Right renal pelvis (tissue), 4 donors: ENCODE measurements around the gene CDC14A. TPM values are rescaled to one million over a fixed set of nuclear protein-coding genes. Genes with fewer than 3 reads are reported as not detected.
"Not testable (repeated sequence)": the region's sequence is repeated elsewhere in the genome, so short reads cannot be mapped to it uniquely, and the experiment has no call there.

Source experiments
- DNase-seq, 4 donors: peaks; one replicate each; pipeline ENCODE4 v3.0.0-alpha.2; 2013; ENCODE audit warnings: low read depth in 4 of 4, low spot score in 3 of 4, missing footprints in 1 of 4
- polyA plus RNA-seq, 4 donors: library from polyadenylated mRNA; unstranded; fragments of 120-200 nt; gene quantifications; one replicate each; pipeline ENCODE4 v1.2.1, GENCODE V29; 2013; ENCODE audit not compliant: insufficient read length in 4 of 4

The CDC14A gene
- polyA plus RNA-seq, 4 donors = 29.4 to 34.7 (median 32.5) TPM

DNA sequence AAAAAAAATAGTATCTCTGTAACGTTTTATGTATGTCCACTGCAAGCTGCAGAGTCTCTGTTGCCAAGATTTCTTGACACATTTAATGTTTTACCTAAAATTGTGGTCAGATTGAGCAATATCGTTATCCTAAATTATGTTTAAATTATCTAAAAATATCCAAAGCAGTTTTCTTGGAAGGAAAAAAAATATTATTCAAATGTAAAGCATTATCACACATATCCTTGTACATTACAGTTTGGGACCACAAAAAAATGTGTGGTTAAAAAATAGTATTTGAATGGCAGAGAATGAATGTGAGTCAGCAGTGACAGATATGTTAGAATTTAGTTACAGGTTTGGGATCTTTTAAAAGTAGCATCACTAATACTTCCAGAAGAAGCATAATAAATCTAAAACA lies 21.2 kb upstream of the CDC14A start:
- DNase-seq = not testable (repeated sequence)

DNA sequence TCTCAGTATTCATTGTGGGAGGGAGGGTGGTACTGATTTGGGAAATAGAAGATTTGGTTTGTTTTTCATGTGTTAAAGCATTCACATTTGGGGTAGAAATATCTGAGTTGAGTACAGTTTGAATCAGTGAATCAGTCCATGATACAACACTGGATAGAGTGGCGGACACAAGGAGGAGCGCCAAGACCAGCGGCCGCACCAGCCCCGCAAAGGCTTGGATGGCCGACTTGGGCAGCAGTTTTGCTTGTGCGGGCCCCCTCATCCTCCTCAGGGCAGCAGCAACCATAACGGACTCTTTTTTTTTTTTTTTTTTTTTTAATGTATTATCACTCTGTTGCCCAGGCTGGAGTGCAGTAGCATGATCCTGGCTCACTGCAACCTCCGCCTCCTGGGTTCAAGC lies 20.0 kb upstream of the CDC14A start:
- no peak for DNase-seq

- DNase-seq = no peak
These were observed 16.9 kb upstream of the CDC14A start for GRCh38 chr1:100335436-100335835.

GRCh38 chr1:100337878-100338277 lies 14.4 kb upstream of the CDC14A start:
- not testable (repeated sequence) for DNase-seq

DNA sequence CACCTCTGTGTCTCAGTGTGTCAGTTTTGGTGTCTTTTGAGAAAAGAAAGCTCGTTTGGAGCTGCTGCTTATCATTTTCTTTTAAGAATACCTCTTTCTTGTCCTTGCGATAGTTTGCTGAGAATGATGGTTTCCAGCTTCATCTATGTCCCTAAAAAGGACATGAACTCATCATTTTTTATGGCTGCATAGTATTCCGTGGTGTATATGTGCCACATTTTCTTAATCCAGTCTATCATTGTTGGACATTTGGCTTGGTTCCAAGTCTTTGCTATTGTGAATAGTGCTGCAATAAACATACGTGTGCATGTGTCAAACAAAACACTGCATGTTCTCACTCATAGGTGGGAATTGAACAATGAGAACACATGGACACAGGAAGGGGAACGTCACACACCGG lies 12.6 kb upstream of the CDC14A start:
- DNase-seq = not testable (repeated sequence)

DNA sequence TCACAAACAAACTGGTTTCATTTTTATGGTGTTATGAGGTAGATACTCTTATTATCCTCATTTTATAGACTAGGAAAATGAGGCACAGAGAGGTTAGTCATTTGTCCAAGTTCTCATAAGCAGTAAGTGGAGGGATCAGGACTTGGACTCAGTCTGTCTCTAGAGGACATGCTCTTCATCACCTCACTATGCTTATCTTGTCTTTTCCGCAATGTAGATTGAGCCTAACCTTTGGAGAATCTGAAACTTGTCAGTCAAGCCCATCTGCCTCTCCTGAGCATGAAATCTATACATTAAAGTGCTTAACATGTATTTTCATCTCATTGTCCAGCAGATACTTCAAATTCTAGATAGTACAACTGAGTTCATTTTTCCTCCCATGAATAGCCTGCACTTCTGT lies 11.8 kb upstream of the CDC14A start:
- DNase-seq = no peak

- DNase-seq = no peak
These were observed 10.0 kb upstream of the CDC14A start for GRCh38 chr1:100342348-100342747.

- DNase-seq = no peak
These were observed 8.4 kb upstream of the CDC14A start for GRCh38 chr1:100343897-100344296.

DNA sequence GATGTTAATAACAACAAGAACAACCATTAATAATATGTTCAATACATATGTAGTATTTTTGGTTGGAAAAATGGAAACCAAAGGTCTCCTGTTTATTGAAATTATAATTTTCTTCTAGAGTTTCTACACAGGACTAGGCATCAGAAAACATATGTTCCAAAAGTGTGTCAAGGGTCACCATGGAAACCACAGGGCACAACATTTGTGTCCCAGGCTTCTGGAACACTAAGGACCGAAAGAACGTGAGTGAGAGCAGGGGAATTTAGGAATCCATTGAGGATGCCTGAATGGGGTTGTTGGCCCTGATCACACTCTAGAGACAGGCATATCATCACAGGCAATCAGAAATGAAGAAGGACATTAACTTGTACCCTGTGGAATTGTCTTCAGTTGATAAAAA lies 7.5 kb upstream of the CDC14A start:
- no peak for DNase-seq

DNA sequence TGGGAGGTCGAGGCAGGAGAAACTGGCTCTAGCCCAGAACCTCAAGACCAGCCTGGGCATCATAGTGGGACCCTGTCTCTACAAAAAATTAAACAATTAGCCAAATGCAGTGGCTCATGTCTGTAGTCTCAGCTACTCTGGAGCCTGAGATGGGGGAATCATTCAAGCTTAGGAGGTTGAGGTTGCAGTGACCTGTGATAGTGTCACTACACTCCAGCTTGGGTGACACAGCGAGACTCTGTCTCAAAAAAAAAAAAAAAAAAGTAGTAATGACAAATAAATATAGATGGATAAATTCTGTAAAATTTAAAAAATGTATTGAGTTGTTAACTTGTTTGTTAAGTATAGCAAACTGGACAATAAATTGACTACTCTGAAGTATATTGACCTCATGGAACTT lies 5.9 kb upstream of the CDC14A start:
- DNase-seq = no peak

DNA sequence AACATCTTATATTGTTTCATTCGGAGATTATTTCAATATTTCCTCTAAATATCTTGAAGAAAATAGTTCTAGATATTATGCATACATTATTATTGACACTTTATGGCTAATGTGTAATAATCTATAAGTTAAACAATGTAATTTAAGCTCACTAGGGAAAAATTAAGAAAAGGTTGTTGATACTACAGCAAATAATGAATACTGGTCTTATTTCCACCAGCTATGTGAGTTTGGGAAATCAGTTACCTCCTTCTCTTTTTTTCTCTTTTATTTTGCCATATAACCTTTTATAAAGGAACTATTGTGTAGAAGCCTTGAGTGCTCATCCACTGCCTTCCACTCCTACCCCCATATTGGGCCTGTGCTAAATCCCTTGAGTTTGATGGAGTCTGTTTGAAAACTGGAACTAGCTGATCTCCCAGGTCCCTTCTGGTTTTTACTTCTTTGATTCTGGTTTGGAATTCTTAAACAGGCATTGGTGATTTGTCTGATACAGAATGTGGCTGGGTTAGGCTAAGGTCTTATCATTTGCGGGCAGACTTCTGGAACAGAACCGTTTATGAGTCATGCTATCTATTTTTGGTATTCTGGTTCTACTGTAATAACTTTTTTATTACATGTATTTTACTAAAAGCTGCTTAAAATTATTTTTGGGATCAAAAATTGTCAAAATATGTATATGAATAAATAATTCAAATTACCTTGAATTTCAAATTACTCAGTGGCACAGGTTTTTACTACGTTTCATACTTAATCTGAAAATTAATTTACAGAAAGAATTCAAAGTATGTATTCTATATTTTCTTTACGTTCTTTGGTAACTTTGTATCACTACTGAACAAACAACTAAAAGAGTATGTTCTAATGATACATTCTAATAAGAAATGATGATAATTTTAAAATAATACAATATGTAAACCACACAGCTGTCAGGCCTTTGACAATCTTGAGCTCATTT lies 5.0 kb upstream of the CDC14A start:
- no peak for DNase-seq

DNA sequence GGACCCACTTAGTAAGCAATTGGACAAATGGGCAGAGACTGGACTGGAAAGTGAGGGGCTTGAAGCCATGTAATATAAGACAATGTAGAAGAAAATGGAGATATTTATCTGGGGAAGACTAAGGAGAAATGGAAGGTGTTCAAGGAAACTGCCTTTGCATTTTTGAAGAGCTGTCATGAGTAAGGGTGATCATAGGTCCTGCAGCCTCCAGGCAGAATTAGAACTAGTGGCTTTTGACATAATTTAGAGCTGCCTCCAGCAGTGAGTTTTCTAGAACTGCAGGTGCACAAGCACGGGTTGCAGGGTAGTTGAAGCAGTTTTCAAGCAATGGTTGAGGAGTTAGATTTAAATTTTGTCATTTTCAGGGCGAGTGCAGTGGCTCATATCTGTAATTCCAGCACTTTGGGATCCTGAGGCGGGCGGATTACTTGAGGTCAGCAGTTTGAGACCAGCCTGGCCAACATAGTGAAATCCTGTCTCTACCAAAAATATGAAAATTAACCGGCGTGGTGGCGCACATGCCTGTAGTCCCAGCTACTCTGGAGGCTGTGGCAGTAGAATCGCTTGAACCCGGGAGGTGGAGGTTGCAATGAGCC lies 3.7 kb upstream of the CDC14A start:
- no peak for DNase-seq

DNA sequence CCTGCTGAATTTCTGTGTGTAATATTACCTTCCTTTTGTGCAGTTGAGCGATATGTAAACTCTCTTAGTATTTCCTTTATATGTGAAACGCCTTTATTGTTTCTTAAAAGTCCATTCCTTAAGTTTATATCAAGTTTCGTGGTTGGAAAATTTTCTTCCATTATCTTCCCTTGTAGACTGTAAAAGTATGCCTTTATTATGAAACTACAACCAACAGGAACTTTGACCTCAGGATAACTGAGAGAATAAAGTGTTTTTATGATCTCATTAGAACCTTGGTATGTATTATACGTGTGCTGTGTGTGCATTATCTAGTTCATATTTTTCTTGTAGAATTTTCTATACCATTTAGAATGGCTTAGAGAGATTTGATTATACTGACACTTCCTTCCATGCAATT lies 3.1 kb upstream of the CDC14A start:
- DNase-seq = no peak

DNA sequence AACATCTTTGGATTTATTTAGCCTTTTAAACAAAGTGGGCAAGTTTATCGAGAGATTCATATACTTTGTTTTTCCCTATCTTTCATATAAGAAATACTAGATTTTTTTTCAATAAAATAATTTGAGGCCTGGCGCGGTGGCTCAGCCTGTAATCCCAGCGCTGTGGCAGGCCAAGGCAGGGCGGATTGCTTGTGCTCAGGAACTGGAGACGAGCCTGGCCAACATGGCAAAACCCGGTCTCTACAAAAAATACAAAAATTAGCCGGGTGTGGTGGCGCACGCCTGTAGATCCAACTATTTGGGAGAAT lies 1.6 kb upstream of the CDC14A start:
- DNase-seq = no peak

GRCh38 chr1:100351095-100351887 lies 1.0 kb upstream of the CDC14A start:
- peak; percentile 78 to 86 (median 84) for DNase-seq

DNA sequence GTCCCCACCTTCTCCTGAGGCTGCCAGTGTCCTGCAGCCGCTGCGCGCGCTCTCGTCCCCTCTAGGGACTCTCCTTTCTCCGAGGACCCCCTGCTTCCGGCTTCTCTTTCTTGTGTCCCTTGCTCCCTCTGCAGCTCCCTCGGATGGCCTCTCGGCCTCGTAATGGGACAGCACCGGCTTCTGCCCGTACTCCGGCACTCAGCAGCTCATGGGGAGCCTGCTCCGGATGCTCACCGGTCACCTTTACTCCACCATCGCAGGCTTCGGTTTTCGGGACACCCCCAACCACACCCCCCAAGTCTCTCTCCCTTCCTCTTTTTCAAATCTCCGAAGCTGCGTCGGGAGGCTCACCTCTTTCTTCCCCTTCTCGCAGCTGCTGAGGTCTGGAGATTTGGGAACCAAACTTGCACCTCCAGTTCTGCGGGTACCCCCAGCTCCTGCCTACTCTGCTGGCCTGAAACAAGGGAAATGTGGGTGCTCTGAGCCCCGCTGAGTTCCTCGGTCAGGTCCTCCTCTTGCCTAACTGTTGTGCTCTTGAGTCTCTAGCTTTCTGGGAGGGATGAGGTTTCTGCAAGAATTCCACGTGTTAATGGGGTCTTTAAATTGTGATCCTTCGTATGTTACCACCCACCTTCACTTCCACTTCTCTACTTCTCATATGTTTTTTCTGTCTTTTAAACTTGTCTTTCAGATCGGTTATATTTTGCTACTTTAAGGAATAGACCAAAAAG lies 930 bp downstream of the CDC14A start:
- peak in 2 of 4 donors; percentile 26 to 51 for DNase-seq

- peak in 1 of 4 donors; percentile 31 for DNase-seq
These were observed 1.7 kb downstream of the CDC14A start for GRCh38 chr1:100353988-100354387.

- peak in 2 of 4 donors; percentile 59 to 69 for DNase-seq
These were observed 2.7 kb downstream of the CDC14A start for GRCh38 chr1:100354971-100355394.

DNA sequence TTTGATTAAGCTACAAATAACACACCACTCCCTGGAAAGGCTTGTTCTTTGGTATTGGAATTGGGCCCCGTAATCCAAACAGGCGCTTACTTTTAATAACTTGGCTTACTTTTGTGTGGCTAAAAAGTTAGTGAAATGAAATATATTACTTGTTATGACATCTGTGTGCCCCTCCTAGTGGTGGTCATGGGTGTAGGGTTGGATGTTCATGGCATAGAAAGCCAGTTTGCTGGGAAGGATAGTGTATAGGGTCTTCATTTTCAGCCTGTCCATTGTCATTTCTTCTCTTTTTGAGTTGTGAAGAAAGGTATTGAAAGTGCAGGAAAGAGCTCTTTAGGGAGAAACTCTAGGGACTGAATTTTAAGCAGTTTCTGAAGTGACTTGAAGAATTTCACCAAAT lies 5.9 kb downstream of the CDC14A start:
- no peak for DNase-seq

GRCh38 chr1:100359139-100359538 lies 6.8 kb downstream of the CDC14A start:
- no peak for DNase-seq
